ENCODE results near the gene ADRA2C. TPM values are rescaled to one million over a fixed set of nuclear protein-coding genes. Genes with fewer than 3 reads are reported as not detected.

Gene ADRA2C
- total and polyA plus RNA-seq, 2 of the 13 experiments (the other 11 are each of a cell fraction or from before 2014, with no cell fraction given), result 15.4 to 69.7 TPM

DNA sequence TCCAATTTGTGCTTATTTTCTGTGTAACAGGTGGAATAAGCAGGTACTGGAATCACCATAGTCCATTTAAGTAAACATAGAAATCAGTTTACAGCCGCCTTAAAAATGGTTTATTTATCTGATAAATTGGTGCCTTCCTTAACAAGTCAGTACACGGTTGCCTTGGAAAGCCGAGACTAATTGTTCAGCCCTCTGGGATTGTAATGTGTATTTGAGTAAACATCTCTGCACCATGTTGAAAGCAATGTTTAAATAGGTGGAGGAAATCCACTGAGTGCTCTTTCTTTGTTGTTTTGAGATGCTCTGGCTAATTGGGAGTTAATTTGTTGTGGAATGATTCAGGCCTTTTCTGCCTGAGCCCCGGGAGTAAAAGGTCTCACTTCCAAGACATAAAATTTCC lies 45.7 kb upstream of the ADRA2C start (continued):
- TF ChIP-seq, protein P1, sequence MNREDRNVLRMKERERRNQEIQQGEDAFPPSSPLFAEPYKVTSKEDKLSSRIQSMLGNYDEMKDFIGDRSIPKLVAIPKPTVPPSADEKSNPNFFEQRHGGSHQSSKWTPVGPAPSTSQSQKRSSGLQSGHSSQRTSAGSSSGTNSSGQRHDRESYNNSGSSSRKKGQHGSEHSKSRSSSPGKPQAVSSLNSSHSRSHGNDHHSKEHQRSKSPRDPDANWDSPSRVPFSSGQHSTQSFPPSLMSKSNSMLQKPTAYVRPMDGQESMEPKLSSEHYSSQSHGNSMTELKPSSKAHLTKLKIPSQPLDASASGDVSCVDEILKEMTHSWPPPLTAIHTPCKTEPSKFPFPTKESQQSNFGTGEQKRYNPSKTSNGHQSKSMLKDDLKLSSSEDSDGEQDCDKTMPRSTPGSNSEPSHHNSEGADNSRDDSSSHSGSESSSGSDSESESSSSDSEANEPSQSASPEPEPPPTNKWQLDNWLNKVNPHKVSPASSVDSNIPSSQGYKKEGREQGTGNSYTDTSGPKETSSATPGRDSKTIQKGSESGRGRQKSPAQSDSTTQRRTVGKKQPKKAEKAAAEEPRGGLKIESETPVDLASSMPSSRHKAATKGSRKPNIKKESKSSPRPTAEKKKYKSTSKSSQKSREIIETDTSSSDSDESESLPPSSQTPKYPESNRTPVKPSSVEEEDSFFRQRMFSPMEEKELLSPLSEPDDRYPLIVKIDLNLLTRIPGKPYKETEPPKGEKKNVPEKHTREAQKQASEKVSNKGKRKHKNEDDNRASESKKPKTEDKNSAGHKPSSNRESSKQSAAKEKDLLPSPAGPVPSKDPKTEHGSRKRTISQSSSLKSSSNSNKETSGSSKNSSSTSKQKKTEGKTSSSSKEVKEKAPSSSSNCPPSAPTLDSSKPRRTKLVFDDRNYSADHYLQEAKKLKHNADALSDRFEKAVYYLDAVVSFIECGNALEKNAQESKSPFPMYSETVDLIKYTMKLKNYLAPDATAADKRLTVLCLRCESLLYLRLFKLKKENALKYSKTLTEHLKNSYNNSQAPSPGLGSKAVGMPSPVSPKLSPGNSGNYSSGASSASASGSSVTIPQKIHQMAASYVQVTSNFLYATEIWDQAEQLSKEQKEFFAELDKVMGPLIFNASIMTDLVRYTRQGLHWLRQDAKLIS (CRISPR knock-in tag; IDR thresholded peaks at IDR 0.05), result no peak

DNA sequence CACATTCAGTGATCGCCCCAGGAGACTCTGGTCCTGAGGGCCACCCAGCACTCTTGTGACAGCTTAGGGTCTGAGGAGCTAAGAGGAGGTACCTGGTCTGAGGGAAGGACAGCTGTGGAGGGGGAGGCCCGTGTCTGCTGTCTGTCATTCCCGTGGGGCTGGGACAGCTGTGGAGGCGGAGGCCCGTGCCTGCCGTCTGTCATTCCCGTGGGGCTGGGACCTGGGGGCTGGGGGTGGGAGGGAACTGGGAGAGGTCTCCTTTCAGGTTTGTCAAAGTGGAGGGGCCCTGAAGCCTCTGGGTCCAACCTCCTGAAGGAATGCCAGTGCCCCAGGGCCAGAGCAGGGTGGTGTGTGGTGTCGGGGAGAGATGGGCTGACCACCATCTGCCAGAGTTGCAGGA lies 45.0 kb upstream of the ADRA2C start:
- H3K27ac ChIP-seq (ENCODE audit: extremely low read length, insufficient read depth, low read length), result no peak overlapping the region
- intact Hi-C loops (cut with micrococcal nuclease; ENCODE audit: unreplicated experiment), result no loop called here
- no TSS peak for BruUV-seq (replicated peaks)
- no peaks in the 10 kb centered on the region for H3K79me2 ChIP-seq (ENCODE audit: insufficient read depth, low read length)
- WGBS (ENCODE audit: low lambda C conversion rate), result 33% methylated on average over 3 of the region's 8 CpGs
- no peaks in the 10 kb centered on the region for H4K20me1 ChIP-seq (ENCODE audit: insufficient read depth, low read length)
- H3K27me3 ChIP-seq (ENCODE audit: control insufficient read depth in 1 of 2, insufficient read depth in 2 of 2, low read length in 2 of 2), result peaks cover 11 to 73% of the 10 kb centered on the region in 2 experiments; a peak in 4 of 5 replicates
- no peak for ATAC-seq
- FAIRE-seq, result no peak
- no peak overlapping the region for H3K9ac ChIP-seq (ENCODE audit: insufficient read depth, low read depth, low read length)
- in situ Hi-C loops (cut with HindIII; ENCODE audit: extremely low pct_ligation_motif_present, low pct_unique_long_range_greater_than_20kb), result no loop called here
- H3K9me3 ChIP-seq (ENCODE audit: low read length), result peaks cover 13% of the 10 kb centered on the region
- H2AFZ ChIP-seq (ENCODE audit: low read length), result no peak overlapping the region
- ChIA-PET CTCF (ENCODE audit: low intra/inter-chr PET ratio, low total read pairs) (no interaction called here), POLR2A (no interaction called here)
- H3K4me2 ChIP-seq (ENCODE audit: low read depth, low read length), result no peak overlapping the region
- no peak for DNase-seq (ENCODE audit: low spot score)
- no peak overlapping the region for H3K4me3 ChIP-seq (replicated peaks in 1 of 3; ENCODE audit: insufficient read depth in 1 of 3, low read depth in 2 of 3, low read length in 3 of 3)
- no peaks in the 10 kb centered on the region for H3K4me1 ChIP-seq (ENCODE audit: insufficient read depth, low read length)
- no peaks in the 10 kb centered on the region for H3K36me3 ChIP-seq (replicated peaks in 1 of 2; ENCODE audit: control insufficient read depth in 1 of 2, insufficient read depth in 2 of 2, low read length in 2 of 2)
- TF ChIP-seq, protein P2, sequence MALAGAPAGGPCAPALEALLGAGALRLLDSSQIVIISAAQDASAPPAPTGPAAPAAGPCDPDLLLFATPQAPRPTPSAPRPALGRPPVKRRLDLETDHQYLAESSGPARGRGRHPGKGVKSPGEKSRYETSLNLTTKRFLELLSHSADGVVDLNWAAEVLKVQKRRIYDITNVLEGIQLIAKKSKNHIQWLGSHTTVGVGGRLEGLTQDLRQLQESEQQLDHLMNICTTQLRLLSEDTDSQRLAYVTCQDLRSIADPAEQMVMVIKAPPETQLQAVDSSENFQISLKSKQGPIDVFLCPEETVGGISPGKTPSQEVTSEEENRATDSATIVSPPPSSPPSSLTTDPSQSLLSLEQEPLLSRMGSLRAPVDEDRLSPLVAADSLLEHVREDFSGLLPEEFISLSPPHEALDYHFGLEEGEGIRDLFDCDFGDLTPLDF (CRISPR knock-in tag; IDR thresholded peaks at IDR 0.05), result no peak
- TF ChIP-seq, protein P3, sequence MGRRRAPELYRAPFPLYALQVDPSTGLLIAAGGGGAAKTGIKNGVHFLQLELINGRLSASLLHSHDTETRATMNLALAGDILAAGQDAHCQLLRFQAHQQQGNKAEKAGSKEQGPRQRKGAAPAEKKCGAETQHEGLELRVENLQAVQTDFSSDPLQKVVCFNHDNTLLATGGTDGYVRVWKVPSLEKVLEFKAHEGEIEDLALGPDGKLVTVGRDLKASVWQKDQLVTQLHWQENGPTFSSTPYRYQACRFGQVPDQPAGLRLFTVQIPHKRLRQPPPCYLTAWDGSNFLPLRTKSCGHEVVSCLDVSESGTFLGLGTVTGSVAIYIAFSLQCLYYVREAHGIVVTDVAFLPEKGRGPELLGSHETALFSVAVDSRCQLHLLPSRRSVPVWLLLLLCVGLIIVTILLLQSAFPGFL (CRISPR knock-in tag; IDR thresholded peaks at IDR 0.05), result no peak
- TF ChIP-seq NR2F6 (IDR thresholded peaks at IDR 0.05), result no peak
- TF ChIP-seq NR2F6 (CRISPR knock-in tag; IDR thresholded peaks at IDR 0.05), result no peak
- TF ChIP-seq MXD4 (CRISPR knock-in tag; IDR thresholded peaks at IDR 0.05), result no peak
- TF ChIP-seq, protein P4, sequence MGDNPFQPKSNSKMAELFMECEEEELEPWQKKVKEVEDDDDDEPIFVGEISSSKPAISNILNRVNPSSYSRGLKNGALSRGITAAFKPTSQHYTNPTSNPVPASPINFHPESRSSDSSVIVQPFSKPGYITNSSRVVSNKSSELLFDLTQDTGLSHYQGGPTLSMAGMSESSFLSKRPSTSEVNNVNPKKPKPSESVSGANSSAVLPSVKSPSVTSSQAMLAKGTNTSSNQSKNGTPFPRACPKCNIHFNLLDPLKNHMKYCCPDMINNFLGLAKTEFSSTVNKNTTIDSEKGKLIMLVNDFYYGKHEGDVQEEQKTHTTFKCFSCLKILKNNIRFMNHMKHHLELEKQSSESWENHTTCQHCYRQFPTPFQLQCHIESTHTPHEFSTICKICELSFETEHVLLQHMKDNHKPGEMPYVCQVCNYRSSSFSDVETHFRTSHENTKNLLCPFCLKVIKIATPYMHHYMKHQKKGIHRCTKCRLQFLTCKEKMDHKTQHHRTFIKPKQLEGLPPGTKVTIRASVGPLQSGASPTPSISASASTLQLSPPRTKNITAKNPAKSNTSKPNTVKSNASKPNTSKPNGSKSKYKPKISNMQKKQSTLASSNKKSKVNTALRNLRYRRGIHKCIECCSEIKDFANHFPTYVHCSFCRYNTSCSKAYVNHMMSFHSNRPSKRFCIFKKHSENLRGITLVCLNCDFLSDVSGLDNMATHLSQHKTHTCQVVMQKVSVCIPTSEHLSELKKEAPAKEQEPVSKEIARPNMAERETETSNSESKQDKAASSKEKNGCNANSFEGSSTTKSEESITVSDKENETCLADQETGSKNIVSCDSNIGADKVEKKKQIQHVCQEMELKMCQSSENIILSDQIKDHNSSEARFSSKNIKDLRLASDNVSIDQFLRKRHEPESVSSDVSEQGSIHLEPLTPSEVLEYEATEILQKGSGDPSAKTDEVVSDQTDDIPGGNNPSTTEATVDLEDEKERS (CRISPR knock-in tag; IDR thresholded peaks at IDR 0.05), result no peak
- TF ChIP-seq RBFOX2 (IDR thresholded peaks at IDR 0.05; ENCODE audit: low read depth, low read length), result no peak
- TF ChIP-seq GPN1 (CRISPR knock-in tag; IDR thresholded peaks at IDR 0.05; ENCODE audit: borderline replicate concordance), result no peak
- TF ChIP-seq RARA (CRISPR knock-in tag; IDR thresholded peaks at IDR 0.05), result no peak
- TF ChIP-seq, protein P5, sequence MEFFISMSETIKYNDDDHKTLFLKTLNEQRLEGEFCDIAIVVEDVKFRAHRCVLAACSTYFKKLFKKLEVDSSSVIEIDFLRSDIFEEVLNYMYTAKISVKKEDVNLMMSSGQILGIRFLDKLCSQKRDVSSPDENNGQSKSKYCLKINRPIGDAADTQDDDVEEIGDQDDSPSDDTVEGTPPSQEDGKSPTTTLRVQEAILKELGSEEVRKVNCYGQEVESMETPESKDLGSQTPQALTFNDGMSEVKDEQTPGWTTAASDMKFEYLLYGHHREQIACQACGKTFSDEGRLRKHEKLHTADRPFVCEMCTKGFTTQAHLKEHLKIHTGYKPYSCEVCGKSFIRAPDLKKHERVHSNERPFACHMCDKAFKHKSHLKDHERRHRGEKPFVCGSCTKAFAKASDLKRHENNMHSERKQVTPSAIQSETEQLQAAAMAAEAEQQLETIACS (CRISPR knock-in tag; IDR thresholded peaks at IDR 0.05), result no peak
- TF ChIP-seq, protein P6, sequence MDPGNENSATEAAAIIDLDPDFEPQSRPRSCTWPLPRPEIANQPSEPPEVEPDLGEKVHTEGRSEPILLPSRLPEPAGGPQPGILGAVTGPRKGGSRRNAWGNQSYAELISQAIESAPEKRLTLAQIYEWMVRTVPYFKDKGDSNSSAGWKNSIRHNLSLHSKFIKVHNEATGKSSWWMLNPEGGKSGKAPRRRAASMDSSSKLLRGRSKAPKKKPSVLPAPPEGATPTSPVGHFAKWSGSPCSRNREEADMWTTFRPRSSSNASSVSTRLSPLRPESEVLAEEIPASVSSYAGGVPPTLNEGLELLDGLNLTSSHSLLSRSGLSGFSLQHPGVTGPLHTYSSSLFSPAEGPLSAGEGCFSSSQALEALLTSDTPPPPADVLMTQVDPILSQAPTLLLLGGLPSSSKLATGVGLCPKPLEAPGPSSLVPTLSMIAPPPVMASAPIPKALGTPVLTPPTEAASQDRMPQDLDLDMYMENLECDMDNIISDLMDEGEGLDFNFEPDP (CRISPR knock-in tag; conservative IDR thresholded peaks at IDR 0.05), result no peak

Measured in HepG2 (cell line).